Omental fat pad (tissue), 4 donors: ENCODE measurements around the gene CELF2. TPM values are rescaled to one million over a fixed set of nuclear protein-coding genes. Genes with fewer than 3 reads are reported as not detected.

Experiments used
- ATAC-seq: fragments of 150-250 bp; one replicate; pipeline ENCODE4 v1.9.1; 2016; ENCODE audit warnings: mild to moderate bottlenecking, moderate library complexity; ENCODE audit not compliant: low FRiP score
- DNase-seq: peaks from one replicate; pipeline ENCODE4 v3.0.0-alpha.2; 2019; ENCODE audit warnings: low spot score
- total RNA-seq, 4 donors: library from RNA; depleted of rRNA; stranded (reverse); fragments of >200 nt; gene quantifications; one replicate each; pipeline ENCODE4 v1.1.0, GENCODE V29; 2016
- TF ChIP-seq, protein P1 (sequence below), 3 donors: fragments of 450-650 bp; IDR thresholded peaks; one replicate each; pipeline ENCODE4 v1.5.1; 2016 to 2017; ENCODE audit warnings: antibody characterized with exemption in 3 of 3, mild to moderate bottlenecking in 3 of 3, moderate library complexity in 2 of 3

The CELF2 gene
- total RNA-seq, 4 donors from 2014 or later: 81.7 to 116 (median 104) TPM

GRCh38 chr10:11379771-11380170, 362.1 kb downstream of the CELF2 start:
- TF ChIP-seq, protein P1, sequence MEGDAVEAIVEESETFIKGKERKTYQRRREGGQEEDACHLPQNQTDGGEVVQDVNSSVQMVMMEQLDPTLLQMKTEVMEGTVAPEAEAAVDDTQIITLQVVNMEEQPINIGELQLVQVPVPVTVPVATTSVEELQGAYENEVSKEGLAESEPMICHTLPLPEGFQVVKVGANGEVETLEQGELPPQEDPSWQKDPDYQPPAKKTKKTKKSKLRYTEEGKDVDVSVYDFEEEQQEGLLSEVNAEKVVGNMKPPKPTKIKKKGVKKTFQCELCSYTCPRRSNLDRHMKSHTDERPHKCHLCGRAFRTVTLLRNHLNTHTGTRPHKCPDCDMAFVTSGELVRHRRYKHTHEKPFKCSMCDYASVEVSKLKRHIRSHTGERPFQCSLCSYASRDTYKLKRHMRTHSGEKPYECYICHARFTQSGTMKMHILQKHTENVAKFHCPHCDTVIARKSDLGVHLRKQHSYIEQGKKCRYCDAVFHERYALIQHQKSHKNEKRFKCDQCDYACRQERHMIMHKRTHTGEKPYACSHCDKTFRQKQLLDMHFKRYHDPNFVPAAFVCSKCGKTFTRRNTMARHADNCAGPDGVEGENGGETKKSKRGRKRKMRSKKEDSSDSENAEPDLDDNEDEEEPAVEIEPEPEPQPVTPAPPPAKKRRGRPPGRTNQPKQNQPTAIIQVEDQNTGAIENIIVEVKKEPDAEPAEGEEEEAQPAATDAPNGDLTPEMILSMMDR (IDR thresholded peaks at IDR 0.05): no peak
- no peak for ATAC-seq
- no peak for DNase-seq

DNA sequence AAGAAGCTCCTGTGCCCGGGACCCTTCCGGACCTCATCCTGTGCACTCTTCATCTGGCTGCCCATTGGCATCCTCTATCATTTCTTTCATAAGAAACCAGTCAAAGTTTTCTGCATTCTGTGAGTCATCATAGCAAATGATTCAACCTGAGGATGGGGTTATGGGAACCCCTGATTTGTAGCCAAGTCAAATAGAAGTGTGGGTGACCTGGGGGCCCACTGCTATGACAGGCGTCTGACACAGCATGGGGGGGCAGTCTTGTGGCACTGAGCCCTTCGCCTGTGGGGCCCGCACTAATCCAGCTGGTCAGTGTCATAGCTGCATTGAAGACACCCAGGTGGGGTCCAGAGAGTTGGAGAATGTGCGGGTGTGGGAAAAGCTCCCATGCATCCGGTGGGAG, 363.4 kb downstream of the CELF2 start:
- no peak for ATAC-seq
- TF ChIP-seq, protein P1 (IDR thresholded peaks at IDR 0.05): no peak
- no peak for DNase-seq

- ATAC-seq (no peak), DNase-seq (no peak)
- TF ChIP-seq, protein P1 (IDR thresholded peaks at IDR 0.05): no peak
These were observed 363.8 kb downstream of the CELF2 start for GRCh38 chr10:11381511-11381910.

- TF ChIP-seq, protein P1 (IDR thresholded peaks at IDR 0.05): no peak
- ATAC-seq (no peak), DNase-seq (no peak)
These were observed 364.5 kb downstream of the CELF2 start for GRCh38 chr10:11382187-11382586.

- no peak for DNase-seq
- TF ChIP-seq, protein P1 (IDR thresholded peaks at IDR 0.05): no peak
- ATAC-seq: no peak
These were observed 368.4 kb downstream of the CELF2 start for GRCh38 chr10:11386044-11386443.
